GM21528 (cell line): ENCODE data around the gene PRMT7.

ENCODE experiments used
- ATAC-seq: cut with Tn5 transposase; IDR thresholded peaks from one replicate; pipeline ENCODE4 v1.9.1; 2021; ENCODE audit warnings: mild to moderate bottlenecking, moderate library complexity; ENCODE audit not compliant: unreplicated experiment, low FRiP score

PRMT7 gene

GRCh38 chr16:68387301-68387700 lies 76.5 kb downstream of the PRMT7 start:
- no peak for ATAC-seq

GRCh38 chr16:68388124-68388523 lies 77.3 kb downstream of the PRMT7 start:
- ATAC-seq = no peak

- ATAC-seq = no peak
Measured at GRCh38 chr16:68389006-68389405, 78.2 kb downstream of the PRMT7 start.

- no peak for ATAC-seq
Measured at GRCh38 chr16:68389750-68390371, 79.0 kb downstream of the PRMT7 start.

- ATAC-seq = no peak
Measured at GRCh38 chr16:68393333-68393732, 82.5 kb downstream of the PRMT7 start.

- no peak for ATAC-seq
Measured at GRCh38 chr16:68395167-68395786, 84.5 kb downstream of the PRMT7 start.

GRCh38 chr16:68395815-68396214 lies 85.0 kb downstream of the PRMT7 start:
- ATAC-seq = no peak

GRCh38 chr16:68396481-68396880 lies 85.7 kb downstream of the PRMT7 start:
- no peak for ATAC-seq

- ATAC-seq = no peak
Measured at GRCh38 chr16:68397710-68398201, 86.9 kb downstream of the PRMT7 start.

GRCh38 chr16:68399456-68399855 lies 88.6 kb downstream of the PRMT7 start:
- ATAC-seq = no peak

GRCh38 chr16:68400083-68400923 lies 89.5 kb downstream of the PRMT7 start:
- ATAC-seq = no peak

GRCh38 chr16:68400924-68401460 lies 90.2 kb downstream of the PRMT7 start:
- ATAC-seq = no peak

GRCh38 chr16:68401871-68402747 lies 91.3 kb downstream of the PRMT7 start:
- no peak for ATAC-seq

GRCh38 chr16:68402748-68403040 lies 91.9 kb downstream of the PRMT7 start:
- no peak for ATAC-seq

GRCh38 chr16:68403177-68403576 lies 92.4 kb downstream of the PRMT7 start:
- ATAC-seq = no peak

- no peak for ATAC-seq
Measured at GRCh38 chr16:68403704-68404103, 92.9 kb downstream of the PRMT7 start.

- ATAC-seq = no peak
Measured at GRCh38 chr16:68404736-68405345, 94.0 kb downstream of the PRMT7 start.

GRCh38 chr16:68406458-68407152 lies 95.8 kb downstream of the PRMT7 start:
- no peak for ATAC-seq
